HG02885 (cell line): ENCODE measurements around the gene ZNF597.

Source experiments
- ATAC-seq: cut with Tn5 transposase; IDR thresholded peaks from one replicate; pipeline ENCODE4 v1.9.1; 2021; ENCODE audit warnings: mild to moderate bottlenecking; ENCODE audit not compliant: unreplicated experiment, poor library complexity

ZNF597 gene

GRCh38 chr16:3443108-3444031 is at the start of gene ZNF597, which contains the start of gene NAA60:
ZNF597 (minus strand) TSS chr16:3443504; CDS start chr16:3443153, 351 bp downstream.
NAA60 (plus strand) TSS chr16:3443680; CDS start chr16:3476228, 32,548 bp downstream.
- ATAC-seq = peak; percentile 91

GRCh38 chr16:3492356-3492755 is 49.1 kb upstream of the ZNF597 start:
- no peak for ATAC-seq

GRCh38 chr16:3490911-3491629 is 47.8 kb upstream of the ZNF597 start:
- no peak for ATAC-seq

GRCh38 chr16:3488801-3489200 is 45.5 kb upstream of the ZNF597 start:
- ATAC-seq = no peak

GRCh38 chr16:3487521-3488410 is 44.5 kb upstream of the ZNF597 start:
- ATAC-seq = no peak

- ATAC-seq = no peak
Measured at GRCh38 chr16:3486506-3487215, 43.4 kb upstream of the ZNF597 start.

GRCh38 chr16:3485821-3486505 is 42.7 kb upstream of the ZNF597 start:
- ATAC-seq = no peak

- ATAC-seq = no peak
Measured at GRCh38 chr16:3485097-3485745, 41.9 kb upstream of the ZNF597 start.

- ATAC-seq = no peak
Measured at GRCh38 chr16:3484318-3485096, 41.2 kb upstream of the ZNF597 start.

- no peak for ATAC-seq
Measured at GRCh38 chr16:3482659-3483241, 39.4 kb upstream of the ZNF597 start.

GRCh38 chr16:3481696-3482658 is 38.7 kb upstream of the ZNF597 start:
- no peak for ATAC-seq

- no peak for ATAC-seq
Measured at GRCh38 chr16:3480901-3481695, 37.8 kb upstream of the ZNF597 start.

- ATAC-seq = no peak
Measured at GRCh38 chr16:3479654-3480216, 36.4 kb upstream of the ZNF597 start.

GRCh38 chr16:3478242-3478925 is 35.1 kb upstream of the ZNF597 start:
- no peak for ATAC-seq

GRCh38 chr16:3476409-3476808 is 33.1 kb upstream of the ZNF597 start:
- ATAC-seq = no peak
